Ascending aorta (tissue), 2 donors: ENCODE data around the gene KMT5C. TPM values are rescaled to one million over a fixed set of nuclear protein-coding genes. Genes with fewer than 3 reads are reported as not detected.
A peak's percentile ranks its signal among the peaks of the same experiment; 100 is the strongest.

Experiments used
- DNase-seq, 2 donors: peaks; one replicate each; pipeline ENCODE4 v3.0.0-alpha.2; 2019; ENCODE audit warnings: low spot score in 2 of 2
- H3K27ac ChIP-seq, 2 donors: fragments of 200-600 bp; sonication (generic); one replicate each; pipeline ENCODE4 v1.5.1; 2016 to 2017; ENCODE audit warnings: mild to moderate bottlenecking in 1 of 2
- H3K27me3 ChIP-seq: fragments of 200-600 bp; sonication (generic); one replicate; pipeline ENCODE4 v1.5.1; 2017
- H3K36me3 ChIP-seq, 2 donors: fragments of 200-600 bp; sonication (generic); one replicate each; pipeline ENCODE4 v1.5.1; 2016
- H3K4me1 ChIP-seq, 2 donors: fragments of 200-600 bp; sonication (generic); one replicate each; pipeline ENCODE4 v1.5.1; 2016 to 2017; ENCODE audit warnings: mild to moderate bottlenecking in 1 of 2
- H3K4me3 ChIP-seq, 2 donors: fragments of 200-600 bp; sonication (generic); one replicate each; pipeline ENCODE4 v1.5.1; 2016 to 2017; ENCODE audit warnings: mild to moderate bottlenecking in 1 of 2
- H3K9me3 ChIP-seq, 2 donors: fragments of 200-600 bp; sonication (generic); one replicate each; pipeline ENCODE4 v1.5.1; 2016
- intact Hi-C: fragments of 100-400 bp; cut with DNase I; formaldehyde crosslinking; loops from one replicate; pipeline ENCODE4 v1.15.1; 2023
- total RNA-seq: library from RNA; depleted of rRNA; stranded (reverse); fragments of >200 nt; gene quantifications from one replicate; pipeline ENCODE4 v1.1.0, GENCODE V29; 2016
- TF ChIP-seq, protein P1 (sequence below), 3 experiments: fragments of 200-600 bp in 2 of 3; fragments of 450-650 bp in 1 of 3; sonication (generic) in 2 of 3; IDR thresholded peaks; one replicate each; pipeline ENCODE4 v1.5.1; 2016 to 2019; ENCODE audit warnings: antibody characterized with exemption in 3 of 3, mild to moderate bottlenecking in 1 of 3, moderate library complexity in 1 of 3

KMT5C gene
- total RNA-seq, 1 donor from 2014 or later: 21.7 TPM

DNA sequence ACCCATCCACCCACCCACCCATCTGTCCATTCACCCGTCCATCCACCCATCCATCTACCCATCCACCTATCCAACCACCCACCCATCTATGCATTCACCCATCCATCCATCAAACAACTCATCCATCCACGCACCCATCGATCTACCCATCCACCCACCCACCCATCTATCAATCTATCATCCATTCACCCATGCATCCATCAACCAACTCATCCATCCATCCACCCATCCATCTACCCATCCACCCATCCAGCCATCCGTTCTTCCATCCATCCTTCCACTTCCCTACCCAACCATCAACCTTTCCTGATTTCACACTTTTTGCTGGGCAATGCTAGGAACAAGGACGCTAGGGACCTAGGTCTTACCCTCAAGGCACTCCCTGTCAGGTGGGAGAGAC, 42.3 kb downstream of the KMT5C start:
- Histone ChIP-seq H3K4me3 (no peak overlapping the region), H3K4me1 (peaks cover 0 to 20% of the 10 kb centered on the region in 2 donors), H3K27me3 (no peaks in the 10 kb centered on the region), H3K27ac (no peak overlapping the region), H3K36me3 (no peaks in the 10 kb centered on the region), H3K9me3 (no peaks in the 10 kb centered on the region)
- no peak for DNase-seq
- TF ChIP-seq, protein P1, sequence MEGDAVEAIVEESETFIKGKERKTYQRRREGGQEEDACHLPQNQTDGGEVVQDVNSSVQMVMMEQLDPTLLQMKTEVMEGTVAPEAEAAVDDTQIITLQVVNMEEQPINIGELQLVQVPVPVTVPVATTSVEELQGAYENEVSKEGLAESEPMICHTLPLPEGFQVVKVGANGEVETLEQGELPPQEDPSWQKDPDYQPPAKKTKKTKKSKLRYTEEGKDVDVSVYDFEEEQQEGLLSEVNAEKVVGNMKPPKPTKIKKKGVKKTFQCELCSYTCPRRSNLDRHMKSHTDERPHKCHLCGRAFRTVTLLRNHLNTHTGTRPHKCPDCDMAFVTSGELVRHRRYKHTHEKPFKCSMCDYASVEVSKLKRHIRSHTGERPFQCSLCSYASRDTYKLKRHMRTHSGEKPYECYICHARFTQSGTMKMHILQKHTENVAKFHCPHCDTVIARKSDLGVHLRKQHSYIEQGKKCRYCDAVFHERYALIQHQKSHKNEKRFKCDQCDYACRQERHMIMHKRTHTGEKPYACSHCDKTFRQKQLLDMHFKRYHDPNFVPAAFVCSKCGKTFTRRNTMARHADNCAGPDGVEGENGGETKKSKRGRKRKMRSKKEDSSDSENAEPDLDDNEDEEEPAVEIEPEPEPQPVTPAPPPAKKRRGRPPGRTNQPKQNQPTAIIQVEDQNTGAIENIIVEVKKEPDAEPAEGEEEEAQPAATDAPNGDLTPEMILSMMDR (IDR thresholded peaks at IDR 0.05): no peak
- intact Hi-C loops: loop anchor here (10.0 kb wide), 1 partner anchor 203 kb away; the partner anchor contains the start of gene ZNF579

DNA sequence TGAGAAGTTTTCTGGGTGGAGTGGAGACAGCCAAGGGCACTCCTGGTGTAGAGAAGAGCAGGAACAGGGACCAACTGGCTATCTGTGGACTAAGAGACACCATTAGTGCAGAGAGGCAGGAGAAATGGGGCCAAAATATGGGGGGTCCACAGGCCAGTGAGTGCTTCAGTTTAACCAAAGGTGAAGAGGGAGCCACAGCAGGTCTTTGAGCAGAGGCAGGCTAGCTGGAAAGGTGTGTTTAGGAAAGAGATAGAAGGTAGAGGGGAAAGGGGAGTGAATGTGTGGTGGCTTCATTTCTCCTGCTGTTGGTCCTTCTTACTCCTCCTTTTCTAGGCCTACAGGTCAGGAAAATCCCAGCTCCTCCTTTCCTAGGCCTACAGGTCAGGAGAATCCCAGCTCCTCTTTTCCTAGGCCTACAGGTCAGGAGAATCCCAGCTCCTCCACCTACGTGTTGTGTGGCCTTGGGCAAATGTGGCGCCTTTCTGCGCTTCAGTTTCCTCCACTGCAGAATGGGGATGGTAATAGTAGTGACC, 42.9 kb downstream of the KMT5C start:
- H3K4me3 ChIP-seq: no peak overlapping the region
- TF ChIP-seq, protein P1 (IDR thresholded peaks at IDR 0.05): no peak
- no peak overlapping the region for H3K27ac ChIP-seq
- H3K36me3 ChIP-seq: peaks cover 3 to 6% of the 10 kb centered on the region in 2 donors
- H3K9me3 ChIP-seq: no peaks in the 10 kb centered on the region
- peaks cover 4 to 26% of the 10 kb centered on the region in 2 donors for H3K4me1 ChIP-seq
- no peak for DNase-seq
- intact Hi-C loops: loop anchor here (10.0 kb wide), 1 partner anchor 202 kb away; the partner anchor contains the start of gene ZNF579
- no peaks in the 10 kb centered on the region for H3K27me3 ChIP-seq

DNA sequence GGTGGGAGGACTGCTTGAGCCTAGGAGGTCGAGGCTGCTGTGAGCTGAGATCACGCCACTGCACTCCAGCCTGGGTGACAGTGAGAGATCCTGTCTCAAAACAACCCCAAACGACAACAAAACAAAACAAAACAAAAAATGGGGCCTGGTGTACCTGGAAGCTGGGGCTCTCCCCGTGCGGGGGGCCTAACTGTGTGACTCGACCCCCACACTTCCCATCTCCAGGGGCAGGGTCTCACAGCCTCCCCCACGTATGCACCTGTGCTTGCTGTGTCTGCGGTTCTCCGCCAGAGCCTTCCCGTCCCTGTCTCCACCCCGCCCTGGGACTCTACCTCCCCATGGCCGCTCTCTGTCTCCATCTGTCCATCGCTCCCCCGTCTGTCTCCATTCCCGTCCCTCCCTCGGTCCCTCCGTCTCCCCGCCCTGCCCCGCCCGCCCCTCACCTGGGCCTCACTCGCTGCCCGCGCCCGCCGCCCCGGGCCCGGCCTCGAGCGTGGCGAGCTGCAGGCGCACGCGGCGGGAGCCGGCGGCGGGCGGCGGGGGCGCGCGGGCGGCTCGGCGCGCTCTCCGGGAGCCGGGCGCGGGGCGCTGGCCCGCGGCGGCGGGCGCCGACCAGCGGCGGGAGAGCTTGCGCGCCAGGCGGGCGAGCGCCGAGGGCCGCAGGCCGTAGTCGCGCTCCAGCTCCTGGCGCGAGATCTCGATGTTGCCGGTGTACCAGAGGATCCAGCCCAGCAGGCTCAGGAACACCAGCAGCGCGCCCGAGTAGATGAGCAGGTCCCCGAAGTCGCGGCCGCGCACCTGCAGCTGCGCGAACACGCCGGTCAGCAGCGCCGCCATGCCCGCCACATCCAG, 43.8 kb downstream of the KMT5C start:
- H3K27ac ChIP-seq: peak overlapping the region; percentile 42 to 92
- no peaks in the 10 kb centered on the region for H3K9me3 ChIP-seq
- H3K36me3 ChIP-seq: peaks cover 12 to 15% of the 10 kb centered on the region in 2 donors
- H3K4me3 ChIP-seq: peak overlapping the region; percentile 48 to 68
- TF ChIP-seq, protein P1 (IDR thresholded peaks at IDR 0.05): peak in 2 of 3 experiments; percentile 17 to 27
- DNase-seq: peak in 1 of 2 donors; percentile 78
- H3K27me3 ChIP-seq: no peaks in the 10 kb centered on the region
- peaks cover 11 to 35% of the 10 kb centered on the region in 2 donors for H3K4me1 ChIP-seq
- intact Hi-C loops: loop anchor here (2.0 to 10.0 kb wide), 3 partner anchors 77 to 201 kb away; partner anchors contain the start of genes ISOC2 and ZNF579

DNA sequence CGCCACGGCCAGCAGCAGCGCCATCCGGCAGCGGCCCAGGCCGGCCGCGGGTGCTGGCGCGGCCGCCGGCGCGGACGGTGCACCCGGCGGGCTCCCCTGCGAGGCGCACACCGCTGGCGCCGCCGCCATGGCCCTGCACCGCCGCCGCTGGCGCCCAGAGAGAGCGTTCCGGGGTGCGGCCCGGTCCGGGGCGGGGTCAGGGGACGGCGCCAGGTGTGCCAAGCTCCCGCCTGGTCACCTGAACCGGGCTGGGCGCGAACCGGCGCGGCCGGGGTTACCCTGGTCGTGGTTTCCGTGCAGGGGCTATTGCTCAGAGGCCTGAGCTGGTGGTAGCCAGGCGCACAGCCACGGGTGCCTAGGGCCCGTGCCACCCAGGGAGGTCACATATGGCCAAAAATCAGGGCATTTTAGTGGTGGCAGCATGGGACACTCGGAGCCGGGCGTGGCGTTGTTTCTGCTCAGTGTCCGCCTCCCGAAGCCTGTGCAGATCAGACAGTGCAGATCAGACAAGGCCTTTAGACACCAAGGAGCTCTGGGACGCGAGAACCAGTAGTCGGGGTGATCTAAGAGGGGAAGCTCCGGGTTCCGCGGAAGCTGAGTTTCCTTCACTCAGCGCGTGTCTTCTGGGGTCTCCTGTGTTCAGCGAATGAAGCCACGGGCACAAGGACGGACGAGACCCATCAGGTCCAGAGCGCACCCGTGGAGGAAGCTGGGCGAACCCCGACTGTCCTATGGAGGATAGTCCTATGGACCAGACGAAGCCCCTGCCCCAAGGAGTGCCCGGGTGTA, 44.6 kb downstream of the KMT5C start, which contains the start of gene TMEM238:
TMEM238 (minus strand) TSS at position 162 of the 789 bp plus-strand sequence; CDS start at position 129, 33 bp downstream.
- no peak for DNase-seq
- Histone ChIP-seq H3K36me3 (peaks cover 20 to 23% of the 10 kb centered on the region in 2 donors), H3K4me1 (peaks cover 11 to 39% of the 10 kb centered on the region in 2 donors), H3K9me3 (no peaks in the 10 kb centered on the region), H3K27ac (peak within 1 kb of the TSS; percentile 92 to 93), H3K4me3 (peak within 1 kb of the TSS; percentile 68 to 91), H3K27me3 (no peaks in the 10 kb centered on the region)
- TF ChIP-seq, protein P1 (IDR thresholded peaks at IDR 0.05): peak in 1 of 3 experiments; percentile 2
- intact Hi-C loops: loop anchor here (2.0 to 10.0 kb wide), 3 partner anchors 76 to 200 kb away; partner anchors contain the start of genes ISOC2 and ZNF579
